PC-3 (cell line): Measurements from ENCODE around the gene ERFL. TPM values are rescaled to one million over a fixed set of nuclear protein-coding genes. Genes with fewer than 3 reads are reported as not detected.

Experiments used
- ATAC-seq: fragments of 200-7000 bp; cut with Tn5 transposase; 2 replicates; pipeline ENCODE4 v1.9.1; 2020; ENCODE audit warnings: mild to moderate bottlenecking, moderate library complexity
- BruUV-seq: library from RNA; stranded (reverse); fragments of 400-500 nt; replicated peaks from 2 replicates; lab custom pipeline; 2021; lab: Mats Ljungman, UMichigan
- CTCF ChIA-PET: fragments of 300-600 bp; sonication (Branson Sonifier 250); formaldehyde crosslinking; loops from one replicate; lab custom pipeline; 2022; ENCODE audit warnings: antibody characterized with exemption; lab: Charles Lee
- POLR2A ChIA-PET: fragments of 300-600 bp; sonication (Branson Sonifier 250); formaldehyde crosslinking; loops from one replicate; lab custom pipeline; 2022; ENCODE audit warnings: antibody characterized with exemption; ENCODE audit not compliant: unreplicated experiment; lab: Charles Lee
- DNase-seq: peaks from one replicate; pipeline ENCODE4 v3.0.0-alpha.2; 2015
- H2AFZ ChIP-seq: fragments of 300-600 bp; sonication (generic); 2 replicates; pipeline ENCODE4 v1.6.0; 2016; ENCODE audit warnings: antibody characterized with exemption, low read length
- H3F3A ChIP-seq: fragments of 300-600 bp; sonication (generic); one replicate; pipeline ENCODE4 v1.6.0; 2017; ENCODE audit warnings: antibody characterized with exemption, low read length, control low read depth, mild to moderate bottlenecking; ENCODE audit not compliant: unreplicated experiment
- H3K27ac ChIP-seq: fragments of 300-600 bp; sonication (generic); 2 replicates; pipeline ENCODE4 v1.5.1; 2016; ENCODE audit warnings: mild to moderate bottlenecking, low read length
- H3K27me3 ChIP-seq: fragments of 300-600 bp; sonication (generic); 2 replicates; pipeline ENCODE4 v1.6.1; 2016; ENCODE audit warnings: low read length, mixed read lengths
- H3K36me3 ChIP-seq: fragments of 300-600 bp; sonication (generic); 2 replicates; pipeline ENCODE4 v1.6.1; 2016; ENCODE audit warnings: low read depth, mixed run types, low read length, mixed read lengths
- H3K4me1 ChIP-seq: fragments of 300-600 bp; sonication (generic); 2 replicates; pipeline ENCODE4 v1.5.1; 2016; ENCODE audit warnings: low read length; ENCODE audit not compliant: insufficient read depth
- H3K4me2 ChIP-seq: fragments of 300-600 bp; sonication (generic); 2 replicates; pipeline ENCODE4 v1.6.0; 2016; ENCODE audit warnings: low read length
- H3K4me3 ChIP-seq: fragments of 300-600 bp; sonication (generic); 2 replicates; pipeline ENCODE4 v1.5.1; 2016; ENCODE audit warnings: mild to moderate bottlenecking, low read length, mixed read lengths
- H3K79me2 ChIP-seq: fragments of 300-600 bp; sonication (generic); 2 replicates; pipeline ENCODE4 v1.6.1; 2017; ENCODE audit warnings: low read length, mixed read lengths
- H3K9ac ChIP-seq: fragments of 300-600 bp; sonication (generic); 2 replicates; pipeline ENCODE4 v1.6.0; 2016; ENCODE audit warnings: mild to moderate bottlenecking, low read length
- H3K9me2 ChIP-seq: fragments of 300-600 bp; sonication (generic); replicated peaks from 2 replicates; pipeline ENCODE4 v1.6.1; 2016; ENCODE audit warnings: mixed run types, low read length, mixed read lengths
- H3K9me3 ChIP-seq: fragments of 300-600 bp; sonication (generic); 2 replicates; pipeline ENCODE4 v1.6.1; 2016; ENCODE audit warnings: low read length, mixed read lengths
- H4K20me1 ChIP-seq: fragments of 300-600 bp; sonication (generic); 2 replicates; pipeline ENCODE4 v1.6.1; 2016; ENCODE audit warnings: low read length, mixed read lengths
- EZH2 ChIP-seq: fragments of 300-600 bp; sonication (generic); IDR thresholded peaks from one replicate; pipeline ENCODE4 v1.6.1; 2017; ENCODE audit warnings: antibody characterized with exemption, mild to moderate bottlenecking, low read length; ENCODE audit not compliant: unreplicated experiment
- EZH2phosphoT487 ChIP-seq: fragments of 300-600 bp; sonication (generic); IDR thresholded peaks from 2 replicates; pipeline ENCODE4 v1.6.1; 2018; ENCODE audit warnings: mild to moderate bottlenecking, antibody characterized with exemption, low read length, borderline replicate concordance
- intact Hi-C: fragments of 100-400 bp; cut with micrococcal nuclease; formaldehyde crosslinking; loops from 2 replicates; pipeline ENCODE4 v1.9.0; 2023
- total RNA-seq: library from RNA; depleted of rRNA; stranded (reverse); fragments of >200 nt; gene quantifications from 2 replicates; pipeline ENCODE4 v1.2.3, GENCODE V29; 2014
- TF ChIP-seq, protein P1 (sequence below): fragments of 300-600 bp; sonication (generic); conservative IDR thresholded peaks from 2 replicates; pipeline ENCODE4 v1.5.1; 2017; ENCODE audit warnings: antibody characterized with exemption, low read depth, mild to moderate bottlenecking, low read length

ERFL gene
- total RNA-seq, 1 experiment from 2014 or later: 0.11 TPM

GRCh38 chr19:41869374-41869955 lies 58.8 kb downstream of the ERFL start:
- Histone ChIP-seq H3K9ac (no peak overlapping the region), H3K9me2 (no peaks in the 10 kb centered on the region), H3K27ac (no peak overlapping the region), H3K36me3 (peaks cover 50% of the 10 kb centered on the region), H3K4me2 (no peak overlapping the region), H3K4me3 (no peak overlapping the region), H3F3A (no peaks in the 10 kb centered on the region), H2AFZ (no peak overlapping the region), H3K27me3 (no peaks in the 10 kb centered on the region), H3K79me2 (peaks cover 25% of the 10 kb centered on the region), H4K20me1 (peaks cover 38% of the 10 kb centered on the region), H3K9me3 (no peaks in the 10 kb centered on the region), H3K4me1 (no peaks in the 10 kb centered on the region)
- no peak for ATAC-seq
- TF ChIP-seq EZH2: no peak
- TF ChIP-seq, protein P1, sequence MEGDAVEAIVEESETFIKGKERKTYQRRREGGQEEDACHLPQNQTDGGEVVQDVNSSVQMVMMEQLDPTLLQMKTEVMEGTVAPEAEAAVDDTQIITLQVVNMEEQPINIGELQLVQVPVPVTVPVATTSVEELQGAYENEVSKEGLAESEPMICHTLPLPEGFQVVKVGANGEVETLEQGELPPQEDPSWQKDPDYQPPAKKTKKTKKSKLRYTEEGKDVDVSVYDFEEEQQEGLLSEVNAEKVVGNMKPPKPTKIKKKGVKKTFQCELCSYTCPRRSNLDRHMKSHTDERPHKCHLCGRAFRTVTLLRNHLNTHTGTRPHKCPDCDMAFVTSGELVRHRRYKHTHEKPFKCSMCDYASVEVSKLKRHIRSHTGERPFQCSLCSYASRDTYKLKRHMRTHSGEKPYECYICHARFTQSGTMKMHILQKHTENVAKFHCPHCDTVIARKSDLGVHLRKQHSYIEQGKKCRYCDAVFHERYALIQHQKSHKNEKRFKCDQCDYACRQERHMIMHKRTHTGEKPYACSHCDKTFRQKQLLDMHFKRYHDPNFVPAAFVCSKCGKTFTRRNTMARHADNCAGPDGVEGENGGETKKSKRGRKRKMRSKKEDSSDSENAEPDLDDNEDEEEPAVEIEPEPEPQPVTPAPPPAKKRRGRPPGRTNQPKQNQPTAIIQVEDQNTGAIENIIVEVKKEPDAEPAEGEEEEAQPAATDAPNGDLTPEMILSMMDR: no peak
- BruUV-seq: no TSS peak
- ChIA-PET POLR2A (no interaction called here), CTCF (no interaction called here)
- no peak for DNase-seq
- intact Hi-C loops: no loop called here

DNA sequence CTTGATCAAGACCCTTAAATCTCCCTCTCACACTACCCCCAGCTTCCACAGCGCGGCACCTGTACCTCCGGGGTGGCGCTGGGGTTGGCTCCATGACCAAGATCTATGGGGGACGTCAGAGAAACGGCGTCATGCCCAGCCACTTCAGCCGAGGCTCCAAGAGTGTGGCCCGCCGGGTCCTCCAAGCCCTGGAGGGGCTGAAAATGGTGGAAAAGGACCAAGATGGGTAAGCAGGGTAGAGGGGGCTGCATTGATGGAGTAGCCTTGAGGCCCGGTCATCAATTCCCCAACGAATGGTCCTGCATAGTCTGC lies 59.3 kb downstream of the ERFL start:
- ATAC-seq: no peak
- CTCF ChIA-PET: no interaction called here

More for the DNA sequence above, 59.3 kb downstream of the ERFL start:
- Histone ChIP-seq H3K9me2 (no peaks in the 10 kb centered on the region), H3K4me2 (no peak overlapping the region), H3K36me3 (peaks cover 55% of the 10 kb centered on the region), H4K20me1 (peaks cover 43% of the 10 kb centered on the region), H3K9ac (no peak overlapping the region), H2AFZ (no peak overlapping the region), H3K4me1 (no peaks in the 10 kb centered on the region), H3K27ac (no peak overlapping the region), H3K79me2 (peaks cover 31% of the 10 kb centered on the region), H3K27me3 (no peaks in the 10 kb centered on the region), H3K9me3 (no peaks in the 10 kb centered on the region), H3F3A (no peaks in the 10 kb centered on the region), H3K4me3 (no peak overlapping the region)
- POLR2A ChIA-PET: no interaction called here
- intact Hi-C loops: no loop called here
- TF ChIP-seq, protein P1: no peak
- no peak for TF ChIP-seq EZH2phosphoT487
- no peak for TF ChIP-seq EZH2
- DNase-seq: no peak
- no TSS peak for BruUV-seq
